GM21825 (cell line): Measurements from ENCODE around the gene HGFAC.

ENCODE experiments used
- ATAC-seq: cut with Tn5 transposase; IDR thresholded peaks from one replicate; pipeline ENCODE4 v1.9.1; 2021; ENCODE audit warnings: mild to moderate bottlenecking, moderate library complexity; ENCODE audit not compliant: unreplicated experiment

HGFAC gene

DNA sequence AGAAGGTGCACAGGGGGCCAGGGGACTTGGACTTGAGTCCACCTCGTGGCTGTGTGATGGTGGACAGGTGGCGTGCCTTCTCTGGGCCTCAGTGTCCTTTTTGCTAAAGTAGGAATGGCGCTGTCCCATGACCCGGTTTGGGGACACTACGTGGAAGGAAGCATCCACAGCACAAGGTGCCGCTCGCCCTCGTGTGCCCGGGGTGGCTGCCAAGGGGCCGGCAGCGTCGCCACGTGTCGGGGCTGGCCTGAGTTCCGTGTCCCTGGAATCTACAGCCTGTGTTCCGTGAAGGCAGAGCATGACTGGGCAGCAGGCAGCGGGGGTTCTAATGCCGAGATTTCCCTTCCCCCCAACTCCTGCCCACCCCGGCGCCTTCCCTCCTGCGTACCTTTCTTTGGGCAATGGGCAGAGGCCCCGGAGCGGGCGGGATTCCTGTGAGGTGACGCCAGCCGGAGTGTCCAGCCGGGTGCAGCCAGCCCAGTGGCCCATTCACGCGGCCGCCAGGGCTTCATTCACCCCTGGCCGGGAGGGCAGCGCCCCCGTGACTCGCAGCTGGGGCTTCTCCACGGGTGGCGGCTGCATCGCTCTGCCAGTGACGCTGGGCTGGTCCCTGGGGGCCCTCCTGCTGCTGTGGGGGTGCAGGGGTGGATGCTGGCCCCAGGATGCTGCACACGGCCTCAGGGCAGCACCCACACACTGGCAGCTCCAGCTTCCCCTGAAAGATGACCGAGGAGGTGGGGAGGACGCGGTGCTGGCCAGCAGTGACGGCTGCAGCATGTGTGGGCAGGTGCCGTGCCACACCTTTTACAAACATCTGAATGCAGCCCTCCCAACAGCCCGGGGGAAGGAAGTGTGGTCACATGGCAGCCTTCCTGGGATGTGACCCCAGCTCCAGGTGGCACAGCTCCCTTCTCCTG, 42.5 kb downstream of the HGFAC start:
- ATAC-seq = no peak

DNA sequence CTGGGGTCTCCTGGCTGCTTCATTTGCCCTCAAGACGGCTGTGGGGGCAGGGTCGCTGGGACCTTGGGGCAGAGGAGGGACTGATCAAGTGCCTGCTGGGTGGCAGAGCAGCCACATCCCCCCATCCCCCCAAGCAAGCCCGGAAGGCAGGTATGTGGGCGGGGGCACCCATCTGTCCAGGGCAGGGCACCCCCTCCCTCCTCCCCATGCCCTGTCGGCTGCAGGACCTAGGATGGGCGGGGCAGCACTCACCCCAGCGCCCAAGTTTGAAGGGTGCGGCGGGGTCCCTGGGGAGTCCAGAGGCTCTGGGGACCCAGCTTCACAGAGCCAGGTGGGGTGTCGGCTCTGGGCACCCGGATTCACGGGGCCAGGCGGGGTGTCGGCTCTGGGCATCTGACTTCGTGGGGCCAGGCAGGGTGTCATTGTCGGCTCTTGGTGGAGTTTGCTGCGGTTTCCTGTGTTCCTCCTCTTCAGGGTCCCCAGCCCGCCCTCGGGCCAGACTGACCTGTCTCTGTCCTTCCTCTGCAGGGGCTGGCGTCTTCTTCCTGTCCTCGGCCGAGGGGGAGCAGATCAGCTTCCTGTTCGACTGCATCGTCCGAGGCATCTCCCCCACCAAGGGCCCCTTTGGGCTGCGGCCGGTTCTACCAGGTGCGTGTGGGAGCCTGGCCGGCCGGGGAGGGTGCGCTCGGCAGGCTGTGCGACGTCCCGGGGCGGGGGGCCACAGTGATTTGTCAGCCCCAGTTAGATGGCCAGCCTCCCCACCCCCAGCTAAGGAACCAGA, 43.4 kb downstream of the HGFAC start:
- no peak for ATAC-seq

- ATAC-seq = no peak
Observed at GRCh38 chr4:3485886-3486540, 44.2 kb downstream of the HGFAC start.

DNA sequence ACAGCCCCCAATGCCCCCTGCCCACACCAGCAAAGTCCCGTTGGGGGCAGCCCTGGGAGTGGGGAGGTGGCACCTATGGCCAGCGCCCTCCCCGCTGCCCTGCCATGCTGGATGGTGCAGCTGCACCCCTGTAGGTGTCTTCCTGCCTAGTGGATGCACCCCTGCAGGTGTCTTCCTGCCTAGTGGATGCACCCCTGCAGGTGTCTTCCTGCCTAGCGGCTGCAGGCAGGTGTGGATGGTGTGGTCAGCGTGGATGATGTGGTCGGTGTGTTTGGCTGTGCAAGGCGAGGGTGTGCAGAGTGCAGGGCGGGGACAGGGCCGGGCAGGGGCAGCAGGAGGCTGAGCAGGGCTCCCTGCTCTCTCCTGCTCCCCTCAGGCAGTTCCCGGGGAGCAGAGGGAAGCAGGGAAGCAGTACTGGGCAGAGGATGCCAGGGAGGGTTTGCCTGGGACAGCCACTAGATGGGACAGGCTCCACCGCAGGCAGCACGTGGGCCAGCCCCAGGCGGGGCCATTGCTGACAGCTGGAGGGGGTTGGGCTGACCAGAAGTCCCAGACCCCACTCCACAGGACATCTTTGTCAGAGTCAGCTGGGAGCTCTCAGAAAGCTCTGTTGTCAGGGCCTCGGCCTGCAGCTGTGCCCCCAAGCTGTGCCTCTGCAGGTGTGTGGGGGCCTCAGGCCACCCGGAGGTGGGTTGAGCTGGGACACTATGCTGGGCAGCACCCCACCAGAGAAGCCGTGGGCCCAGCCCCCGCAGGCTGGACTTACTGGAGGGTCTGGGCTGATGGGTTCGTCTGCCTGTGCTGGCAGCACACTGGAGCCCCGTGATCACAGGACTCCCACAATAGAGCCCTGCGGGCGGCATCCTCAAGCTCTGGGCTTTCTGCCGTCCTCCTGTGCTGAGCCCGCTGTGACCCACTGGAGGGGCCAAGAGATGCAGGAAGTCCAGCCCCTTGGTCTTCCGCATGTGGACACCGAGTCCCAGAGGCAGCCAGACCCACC, 45.1 kb downstream of the HGFAC start:
- ATAC-seq = no peak

DNA sequence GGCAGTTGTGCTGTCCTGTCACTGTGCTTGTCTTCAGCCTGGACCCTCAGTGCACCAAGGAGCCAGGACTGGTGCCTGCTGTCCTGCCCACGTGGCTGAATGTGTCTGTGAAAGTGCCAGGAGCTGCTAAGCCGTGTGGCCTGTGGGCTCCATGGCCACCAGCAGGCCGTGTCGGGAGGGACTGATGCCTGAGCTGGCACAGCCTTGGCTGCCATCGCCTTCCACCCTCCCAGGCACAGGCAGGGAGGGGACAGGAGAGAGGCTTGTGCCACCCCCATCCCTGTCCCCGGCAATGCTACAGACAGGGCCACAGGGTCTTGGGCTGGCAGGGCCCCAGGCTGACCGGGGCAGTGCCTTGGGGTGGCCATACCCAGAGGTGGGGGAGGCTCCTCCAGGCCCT, 46.1 kb downstream of the HGFAC start:
- no peak for ATAC-seq

DNA sequence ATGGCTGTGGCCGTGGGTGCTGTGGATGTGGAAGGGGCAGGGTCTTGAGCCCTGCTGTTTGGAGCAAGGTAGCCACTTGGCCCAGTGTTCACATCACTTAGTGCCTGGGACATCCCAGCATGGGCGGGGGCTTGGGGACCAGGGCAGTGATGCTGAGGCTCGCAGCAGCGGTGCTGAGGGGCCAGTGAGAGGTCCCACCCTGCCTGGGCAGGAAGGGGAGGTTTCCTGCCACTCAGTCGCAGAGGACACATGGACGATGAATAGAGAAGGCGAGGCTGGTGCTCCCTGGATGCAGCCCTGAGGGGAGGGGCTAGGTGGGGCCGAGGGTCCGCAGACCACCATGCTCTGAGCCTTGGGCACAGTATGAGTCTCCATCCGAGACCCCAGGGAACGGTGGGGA, 47.1 kb downstream of the HGFAC start:
- ATAC-seq = no peak

GRCh38 chr4:3489451-3489962, 47.7 kb downstream of the HGFAC start:
- ATAC-seq = no peak

GRCh38 chr4:3491681-3492405, 50.1 kb downstream of the HGFAC start:
- ATAC-seq = no peak

GRCh38 chr4:3492741-3493719, 51.3 kb downstream of the HGFAC start:
- ATAC-seq = no peak

GRCh38 chr4:3493720-3494461, 52.1 kb downstream of the HGFAC start:
- no peak for ATAC-seq

- no peak for ATAC-seq
Observed at GRCh38 chr4:3494462-3494871, 52.7 kb downstream of the HGFAC start.

GRCh38 chr4:3495204-3495975, 53.6 kb downstream of the HGFAC start:
- ATAC-seq = no peak

- ATAC-seq = no peak
Observed at GRCh38 chr4:3496021-3496420, 54.3 kb downstream of the HGFAC start.

GRCh38 chr4:3497095-3497494, 55.3 kb downstream of the HGFAC start:
- ATAC-seq = no peak

DNA sequence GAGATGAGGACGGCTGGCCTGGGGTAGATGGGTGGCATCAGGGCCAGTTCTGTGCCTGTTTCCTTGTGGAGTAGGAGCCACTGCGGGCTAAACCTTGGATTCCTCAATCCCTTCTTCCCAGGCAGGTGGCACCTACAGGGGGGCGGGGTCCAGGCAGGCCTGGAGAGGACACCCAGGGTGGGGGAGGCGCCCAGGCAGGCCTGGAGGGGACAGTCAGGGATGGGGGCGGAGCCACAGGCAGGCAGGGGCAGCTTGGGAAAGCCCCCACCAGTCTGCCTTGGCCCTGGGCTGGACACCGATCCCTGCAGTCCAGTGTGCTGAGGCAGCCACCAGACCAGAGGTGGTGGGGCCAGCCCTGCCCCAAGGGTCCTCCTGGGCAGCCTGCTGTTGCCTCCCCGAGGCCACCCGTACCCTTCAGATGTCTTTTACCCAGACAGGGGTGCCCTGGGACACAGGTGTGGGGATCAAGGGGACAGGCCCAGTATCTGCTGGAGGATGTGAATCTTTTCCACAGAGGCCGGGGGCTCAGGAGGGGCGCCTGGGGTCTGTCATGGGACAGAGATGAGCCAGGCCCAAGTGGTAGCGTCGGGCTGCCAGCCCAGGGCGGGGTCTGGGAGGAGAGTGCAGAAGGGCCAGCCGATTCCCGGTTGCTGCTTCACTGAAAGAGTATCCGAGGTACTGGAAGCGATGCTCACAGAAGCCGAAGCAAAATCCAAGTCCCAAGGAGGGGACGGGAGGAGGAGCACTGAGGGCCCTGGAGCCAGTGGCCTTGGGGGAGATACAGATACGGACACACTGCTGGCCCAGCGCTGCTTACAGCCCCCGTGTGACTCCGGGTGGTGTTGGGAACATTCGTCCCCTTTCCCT, 56.0 kb downstream of the HGFAC start:
- ATAC-seq = no peak

DNA sequence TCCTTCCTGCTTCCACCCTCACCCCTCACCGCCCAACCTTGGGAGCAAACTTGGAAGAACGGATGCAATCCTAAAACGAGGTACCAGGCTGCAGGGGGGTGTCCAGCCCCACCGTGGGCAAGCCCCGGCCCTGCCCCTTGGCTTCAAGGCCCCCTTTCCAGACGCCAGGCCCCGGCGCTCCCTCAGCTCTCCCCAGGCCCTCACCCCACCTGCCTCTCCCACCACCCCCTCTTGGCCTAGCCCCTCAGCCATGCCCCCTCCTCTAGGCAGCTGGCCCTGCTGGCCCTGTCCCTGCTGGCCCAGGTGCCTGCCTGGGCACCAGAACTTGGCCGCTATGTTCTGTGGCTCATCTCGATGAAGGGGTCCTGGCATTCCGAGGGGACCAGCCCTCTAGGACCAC, 56.6 kb downstream of the HGFAC start:
- ATAC-seq = no peak
